Muscle of back (tissue), 10 donors: Measurements from ENCODE around the gene TMEM59L. TPM values are rescaled to one million over a fixed set of nuclear protein-coding genes. Genes with fewer than 3 reads are reported as not detected.

Source experiments
- polyA plus RNA-seq, 10 donors: library from polyadenylated mRNA; unstranded; fragments of 120-200 nt; gene quantifications; one replicate each; pipeline ENCODE4 v1.2.1, GENCODE V29; 2013; ENCODE audit not compliant: insufficient read length in 10 of 10

The TMEM59L gene
- polyA plus RNA-seq, 10 donors: 3.9 to 16.5 (median 10.0) TPM

Other genes starting within 250 kb of the TMEM59L start
- 1 to 10 TPM in 3 of 10 donors, under 1 TPM in 7; 0.26 to 1.8 (median 0.84) TPM for gene GDF15, start 226.7 kb upstream of the TMEM59L start, polyA plus RNA-seq
- gene LRRC25, start 215.2 kb upstream of the TMEM59L start, polyA plus RNA-seq: 1 to 10 TPM; 1.0 to 2.5 (median 1.5) TPM
- 100 to 1,000 TPM in 3 of 10 donors, 10 to 100 TPM in 7; 65.2 to 124 (median 96.0) TPM for gene SSBP4, start 193.5 kb upstream of the TMEM59L start, polyA plus RNA-seq
- gene ISYNA1, start 174.7 kb upstream of the TMEM59L start, polyA plus RNA-seq: 100 to 1,000 TPM in 9 of 10 donors, 10 to 100 TPM in 1; 99.2 to 163 (median 127) TPM
- 10 to 100 TPM; 12.2 to 17.7 (median 13.2) TPM for gene ELL, start 90.8 kb upstream of the TMEM59L start, polyA plus RNA-seq
- gene FKBP8, start 69.3 kb upstream of the TMEM59L start, polyA plus RNA-seq: 100 to 1,000 TPM in 8 of 10 donors, 10 to 100 TPM in 2; 80.2 to 170 (median 117) TPM
- 10 to 100 TPM; 53.0 to 83.0 (median 63.7) TPM for gene KXD1, start 55.0 kb upstream of the TMEM59L start, polyA plus RNA-seq
- 1,000 to 10,000 TPM in 9 of 10 donors, 100 to 1,000 TPM in 1; 951 to 1,390 (median 1,097) TPM for gene UBA52, start 41.0 kb upstream of the TMEM59L start, polyA plus RNA-seq
- gene REX1BD, start 24.1 kb upstream of the TMEM59L start, polyA plus RNA-seq: 10 to 100 TPM; 17.4 to 43.2 (median 27.6) TPM
- gene CRLF1, start 6.1 kb upstream of the TMEM59L start, polyA plus RNA-seq: 10 to 100 TPM in 6 of 10 donors, 1 to 10 TPM in 4; 3.2 to 29.6 (median 10.3) TPM
- 1 to 10 TPM; 3.1 to 4.7 (median 3.6) TPM for gene KLHL26, start 24.2 kb downstream of the TMEM59L start, polyA plus RNA-seq
- gene CRTC1, start 70.8 kb downstream of the TMEM59L start, polyA plus RNA-seq: 10 to 100 TPM; 10.5 to 14.4 (median 11.5) TPM
- gene COMP, start 178.4 kb downstream of the TMEM59L start, polyA plus RNA-seq: 10 to 100 TPM in 6 of 10 donors, 1 to 10 TPM in 2, under 1 TPM in 2; 0.41 to 22.5 (median 10.9) TPM
- gene UPF1, start 219.1 kb downstream of the TMEM59L start, polyA plus RNA-seq: 10 to 100 TPM; 27.4 to 43.7 (median 35.2) TPM